NT2/D1 (cell line): Measurements from ENCODE around the gene CD81.

Source experiments
- SUZ12 ChIP-seq: IDR thresholded peaks from 2 replicates; pipeline ENCODE4 v1.6.1; 2011; ENCODE audit not compliant: insufficient read length, insufficient read depth; ENCODE audit errors: extremely low read depth
- YY1 ChIP-seq: IDR thresholded peaks from 2 replicates; pipeline ENCODE4 v1.6.1; 2011; ENCODE audit not compliant: insufficient read length, insufficient read depth
- ZNF274 ChIP-seq: IDR thresholded peaks from 2 replicates; pipeline ENCODE4 v1.6.1; 2011; ENCODE audit warnings: mild to moderate bottlenecking, low read depth, low read length

DNA sequence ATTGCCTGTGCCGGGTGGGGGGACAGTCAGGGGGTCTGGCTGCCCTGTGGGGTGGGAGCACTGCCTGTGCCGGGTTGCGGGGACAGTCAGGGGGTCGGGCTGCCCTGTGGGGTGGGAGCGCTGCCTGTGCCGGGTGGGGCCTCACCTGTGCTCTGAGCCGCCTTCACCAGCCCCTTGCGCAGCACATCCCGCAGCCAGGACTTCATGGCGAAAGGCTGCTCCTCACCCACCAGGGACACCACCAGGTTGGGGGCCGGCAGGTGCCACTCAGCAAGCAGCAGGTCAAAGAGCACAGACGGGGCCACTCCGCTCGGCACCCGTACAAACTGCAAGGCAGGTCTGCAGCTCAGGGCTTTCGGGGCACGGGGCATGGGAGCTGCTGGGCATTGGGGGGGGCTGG lies 44.9 kb downstream of the CD81 start:
- no peak for TF ChIP-seq YY1
- TF ChIP-seq ZNF274, result no peak
- TF ChIP-seq SUZ12, result no peak
